ENCODE results near the gene OR52W1. TPM values are rescaled to one million over a fixed set of nuclear protein-coding genes. Genes with fewer than 3 reads are reported as not detected.

Gene OR52W1
- total RNA-seq, 1 donor from 2014 or later: not detected

Other genes starting within 250 kb of the OR52W1 start
- 5.5 TPM for gene OR56A5, start 230.7 kb upstream of the OR52W1 start, total RNA-seq (ENCODE audit: insufficient read depth, low replicate concordance)
- 3.4 TPM for gene OR52L1, start 212.2 kb upstream of the OR52W1 start, total RNA-seq (ENCODE audit: insufficient read depth, low replicate concordance)
- 2.4 TPM for gene OR56A4, start 192.3 kb upstream of the OR52W1 start, total RNA-seq (ENCODE audit: insufficient read depth, low replicate concordance)
- 2.2 TPM for gene OR56A1, start 168.5 kb upstream of the OR52W1 start, total RNA-seq (ENCODE audit: insufficient read depth, low replicate concordance)
- 1.7 TPM for gene OR56B4, start 91.5 kb upstream of the OR52W1 start, total RNA-seq (ENCODE audit: insufficient read depth, low replicate concordance)
- gene OR52B2, start 28.9 kb upstream of the OR52W1 start, total RNA-seq (ENCODE audit: insufficient read depth, low replicate concordance): not detected
- not detected for gene C11orf42, start 6.3 kb downstream of the OR52W1 start, total RNA-seq (ENCODE audit: insufficient read depth, low replicate concordance)
- 11.6 TPM for gene FHIP1B, start 35.4 kb downstream of the OR52W1 start, total RNA-seq (ENCODE audit: insufficient read depth, low replicate concordance)
- gene CNGA4, start 39.9 kb downstream of the OR52W1 start, total RNA-seq (ENCODE audit: insufficient read depth, low replicate concordance): not detected
- not detected for gene CCKBR, start 60.6 kb downstream of the OR52W1 start, total RNA-seq (ENCODE audit: insufficient read depth, low replicate concordance)
- 177 TPM for gene CAVIN3, start 121.3 kb downstream of the OR52W1 start, total RNA-seq (ENCODE audit: insufficient read depth, low replicate concordance)
- gene SMPD1, start 191.2 kb downstream of the OR52W1 start, total RNA-seq (ENCODE audit: insufficient read depth, low replicate concordance): 18.1 TPM
- 28.9 TPM for gene APBB1, start 219.9 kb downstream of the OR52W1 start, total RNA-seq (ENCODE audit: insufficient read depth, low replicate concordance)
- 3.4 TPM for gene HPX, start 241.8 kb downstream of the OR52W1 start, total RNA-seq (ENCODE audit: insufficient read depth, low replicate concordance)